ENCODE data around the gene ADAMTS9. TPM values are rescaled to one million over a fixed set of nuclear protein-coding genes. Genes with fewer than 3 reads are reported as not detected.

Gene ADAMTS9
- total RNA-seq, 1 experiment from 2014 or later = 0.46 TPM

DNA sequence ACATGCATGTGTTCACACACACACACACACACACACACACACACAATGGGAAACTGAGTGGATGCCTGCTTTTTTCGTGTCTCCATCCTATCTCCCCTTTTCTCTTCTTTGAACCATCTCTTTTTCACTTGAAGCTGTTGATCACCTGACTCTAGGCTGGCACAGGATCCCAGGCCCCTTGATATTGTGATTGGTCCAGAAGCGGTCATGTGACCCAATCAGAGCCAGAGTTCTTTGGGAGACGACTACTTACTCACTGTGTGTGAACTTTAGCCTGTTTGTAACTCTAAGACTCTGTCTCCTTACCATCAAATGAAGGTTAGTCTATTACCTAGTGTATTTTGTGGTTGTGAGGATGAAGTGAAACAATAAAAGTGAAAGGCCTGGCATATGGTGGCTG is 172.9 kb downstream of the ADAMTS9 start:
- no peak for DNase-seq
- Mint-ChIP-seq H3K36me3 (ENCODE audit: insufficient read depth in 1 of 3, low read depth in 3 of 3) (no peaks in the 10 kb centered on the region), H3K27me3 (ENCODE audit: low read depth) (no peaks in the 10 kb centered on the region; the same call in 1 of the 2 replicates), H3K9me3 (no peaks in the 10 kb centered on the region), H3K4me1 (peaks cover 0 to 5% of the 10 kb centered on the region in 2 experiments; a peak in 1 of 4 replicates), H3K4me3 (no peak overlapping the region), H3K27ac (no peak overlapping the region)
- Histone ChIP-seq H2AFZ (ENCODE audit: low read length) (no peak overlapping the region), H3K9me3 (ENCODE audit: control insufficient read depth, low read depth, low read length) (no peaks in the 10 kb centered on the region), H3K23me2 (ENCODE audit: insufficient read length, low read depth, low read length, poor library complexity, severe bottlenecking) (no peaks in the 10 kb centered on the region), H3K4ac (ENCODE audit: low read depth, low read length) (no peak overlapping the region), H3K79me2 (ENCODE audit: insufficient read depth, low read length) (no peaks in the 10 kb centered on the region), H2AK5ac (ENCODE audit: insufficient read length, low read length) (no peak overlapping the region), H3K27me3 (ENCODE audit: insufficient read depth, low read length) (no peaks in the 10 kb centered on the region), H2BK5ac (ENCODE audit: insufficient read length, low read length) (no peak overlapping the region), H4K91ac (ENCODE audit: insufficient read length, low read depth, low read length) (no peak overlapping the region), H3K14ac (ENCODE audit: insufficient read depth, low read length) (no peak overlapping the region), H3K4me1 (ENCODE audit: insufficient read depth, low read length) (no peaks in the 10 kb centered on the region; the same call in 1 of the 2 replicates), H3K27ac (ENCODE audit: insufficient read length, low read depth, low read length) (no peak overlapping the region), H2BK12ac (ENCODE audit: insufficient read length, low read depth, low read length) (no peak overlapping the region), H3K9ac (ENCODE audit: extremely low read depth, insufficient read length, low read length) (no peak overlapping the region), H3K79me1 (ENCODE audit: insufficient read depth, low read depth, low read length, poor library complexity, severe bottlenecking) (no peaks in the 10 kb centered on the region), H4K5ac (ENCODE audit: insufficient read length, low read depth, low read length) (no peak overlapping the region), H4K20me1 (ENCODE audit: control insufficient read depth, insufficient read depth, insufficient read length) (no peaks in the 10 kb centered on the region), H4K8ac (replicated peaks; ENCODE audit: insufficient read length, low read depth, low read length) (no peak overlapping the region), H3K23ac (ENCODE audit: insufficient read length, low read depth, low read length) (no peak overlapping the region), H3K4me2 (ENCODE audit: insufficient read depth, insufficient read length, low read length) (no peak overlapping the region), H3T11ph (ENCODE audit: low read length) (no peak overlapping the region), H2BK15ac (ENCODE audit: low read depth, low read length) (no peak overlapping the region), H3K56ac (ENCODE audit: insufficient read length, low read depth, low read length) (no peak overlapping the region), H2BK120ac (ENCODE audit: low read depth, low read length, poor library complexity, severe bottlenecking) (no peak overlapping the region), H2BK20ac (ENCODE audit: low read depth, low read length, poor library complexity, severe bottlenecking) (no peak overlapping the region), H3K18ac (ENCODE audit: insufficient read length, low read depth, low read length) (no peak overlapping the region)
- WGBS (ENCODE audit: extremely low coverage, insufficient read length, low lambda C conversion rate) = no CpG with 5 or more reads among the region's 3 CpGs
- TF ChIP-seq, protein P1, sequence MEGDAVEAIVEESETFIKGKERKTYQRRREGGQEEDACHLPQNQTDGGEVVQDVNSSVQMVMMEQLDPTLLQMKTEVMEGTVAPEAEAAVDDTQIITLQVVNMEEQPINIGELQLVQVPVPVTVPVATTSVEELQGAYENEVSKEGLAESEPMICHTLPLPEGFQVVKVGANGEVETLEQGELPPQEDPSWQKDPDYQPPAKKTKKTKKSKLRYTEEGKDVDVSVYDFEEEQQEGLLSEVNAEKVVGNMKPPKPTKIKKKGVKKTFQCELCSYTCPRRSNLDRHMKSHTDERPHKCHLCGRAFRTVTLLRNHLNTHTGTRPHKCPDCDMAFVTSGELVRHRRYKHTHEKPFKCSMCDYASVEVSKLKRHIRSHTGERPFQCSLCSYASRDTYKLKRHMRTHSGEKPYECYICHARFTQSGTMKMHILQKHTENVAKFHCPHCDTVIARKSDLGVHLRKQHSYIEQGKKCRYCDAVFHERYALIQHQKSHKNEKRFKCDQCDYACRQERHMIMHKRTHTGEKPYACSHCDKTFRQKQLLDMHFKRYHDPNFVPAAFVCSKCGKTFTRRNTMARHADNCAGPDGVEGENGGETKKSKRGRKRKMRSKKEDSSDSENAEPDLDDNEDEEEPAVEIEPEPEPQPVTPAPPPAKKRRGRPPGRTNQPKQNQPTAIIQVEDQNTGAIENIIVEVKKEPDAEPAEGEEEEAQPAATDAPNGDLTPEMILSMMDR (conservative IDR thresholded peaks at IDR 0.05) = no peak
